ENCODE measurements around the gene DNAH6. TPM values are rescaled to one million over a fixed set of nuclear protein-coding genes. Genes with fewer than 3 reads are reported as not detected.
"Not testable (repeated sequence)": the region's sequence is repeated elsewhere in the genome, so short reads cannot be mapped to it uniquely, and the experiment has no call there.

Gene DNAH6
- total RNA-seq, 1 experiment from 2014 or later: 0.32 TPM

DNA sequence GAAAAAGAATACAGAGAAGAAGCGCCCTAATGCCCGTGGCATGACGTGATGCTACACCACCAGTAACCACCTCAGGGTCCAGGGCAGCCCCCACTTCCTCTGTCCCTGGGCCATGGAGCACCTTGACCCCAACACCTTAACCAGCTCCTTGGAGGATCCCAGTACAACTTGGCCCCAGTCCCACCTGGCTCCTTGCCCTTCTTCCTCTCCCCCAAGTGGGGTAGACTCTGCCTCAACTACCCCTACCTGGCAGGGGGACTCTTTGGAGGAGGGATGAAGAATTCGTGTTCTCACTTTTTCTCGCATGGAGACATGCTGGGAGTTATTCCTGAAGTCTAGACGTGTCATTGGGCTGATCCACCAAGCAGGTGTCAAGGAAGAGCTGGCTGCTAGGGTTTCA is 345.7 kb downstream of the DNAH6 start:
- BruUV-seq (replicated peaks): no TSS peak
- H3K4me3 Mint-ChIP-seq (ENCODE audit: unreplicated experiment): no peak overlapping the region
- no peaks in the 10 kb centered on the region for H3K9me3 Mint-ChIP-seq (ENCODE audit: unreplicated experiment)
- no peak overlapping the region for H3K27ac Mint-ChIP-seq (ENCODE audit: unreplicated experiment)
- H3K4me3 ChIP-seq (ENCODE audit: low read depth, low read length): no peak overlapping the region
- H3K27me3 ChIP-seq (replicated peaks; ENCODE audit: control insufficient read depth, insufficient read depth, low read length): no peaks in the 10 kb centered on the region; the same call in 1 of the 2 replicates
- ChIA-PET CTCF (no interaction called here), POLR2A (no interaction called here)
- no peak for DNase-seq
- no peaks in the 10 kb centered on the region for H3K4me1 ChIP-seq
- TF ChIP-seq, protein P1, sequence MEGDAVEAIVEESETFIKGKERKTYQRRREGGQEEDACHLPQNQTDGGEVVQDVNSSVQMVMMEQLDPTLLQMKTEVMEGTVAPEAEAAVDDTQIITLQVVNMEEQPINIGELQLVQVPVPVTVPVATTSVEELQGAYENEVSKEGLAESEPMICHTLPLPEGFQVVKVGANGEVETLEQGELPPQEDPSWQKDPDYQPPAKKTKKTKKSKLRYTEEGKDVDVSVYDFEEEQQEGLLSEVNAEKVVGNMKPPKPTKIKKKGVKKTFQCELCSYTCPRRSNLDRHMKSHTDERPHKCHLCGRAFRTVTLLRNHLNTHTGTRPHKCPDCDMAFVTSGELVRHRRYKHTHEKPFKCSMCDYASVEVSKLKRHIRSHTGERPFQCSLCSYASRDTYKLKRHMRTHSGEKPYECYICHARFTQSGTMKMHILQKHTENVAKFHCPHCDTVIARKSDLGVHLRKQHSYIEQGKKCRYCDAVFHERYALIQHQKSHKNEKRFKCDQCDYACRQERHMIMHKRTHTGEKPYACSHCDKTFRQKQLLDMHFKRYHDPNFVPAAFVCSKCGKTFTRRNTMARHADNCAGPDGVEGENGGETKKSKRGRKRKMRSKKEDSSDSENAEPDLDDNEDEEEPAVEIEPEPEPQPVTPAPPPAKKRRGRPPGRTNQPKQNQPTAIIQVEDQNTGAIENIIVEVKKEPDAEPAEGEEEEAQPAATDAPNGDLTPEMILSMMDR (IDR thresholded peaks at IDR 0.05; ENCODE audit: insufficient read depth in 1 of 2, low read depth in 1 of 2, low read length in 1 of 2, severe bottlenecking in 1 of 2, unreplicated experiment in 1 of 2): no peak
- no peaks in the 10 kb centered on the region for H3K36me3 ChIP-seq (ENCODE audit: control insufficient read depth, insufficient read depth, low read length)
- no peaks in the 10 kb centered on the region for H3K36me3 Mint-ChIP-seq (ENCODE audit: insufficient read depth, unreplicated experiment)
- H3K27me3 Mint-ChIP-seq (ENCODE audit: insufficient read depth, unreplicated experiment): no peaks in the 10 kb centered on the region
- no peaks in the 10 kb centered on the region for H3K9me3 ChIP-seq
- H3K4me1 Mint-ChIP-seq (ENCODE audit: low read depth, unreplicated experiment): no peaks in the 10 kb centered on the region
- intact Hi-C loops (cut with micrococcal nuclease; ENCODE audit: unreplicated experiment): no loop called here

DNA sequence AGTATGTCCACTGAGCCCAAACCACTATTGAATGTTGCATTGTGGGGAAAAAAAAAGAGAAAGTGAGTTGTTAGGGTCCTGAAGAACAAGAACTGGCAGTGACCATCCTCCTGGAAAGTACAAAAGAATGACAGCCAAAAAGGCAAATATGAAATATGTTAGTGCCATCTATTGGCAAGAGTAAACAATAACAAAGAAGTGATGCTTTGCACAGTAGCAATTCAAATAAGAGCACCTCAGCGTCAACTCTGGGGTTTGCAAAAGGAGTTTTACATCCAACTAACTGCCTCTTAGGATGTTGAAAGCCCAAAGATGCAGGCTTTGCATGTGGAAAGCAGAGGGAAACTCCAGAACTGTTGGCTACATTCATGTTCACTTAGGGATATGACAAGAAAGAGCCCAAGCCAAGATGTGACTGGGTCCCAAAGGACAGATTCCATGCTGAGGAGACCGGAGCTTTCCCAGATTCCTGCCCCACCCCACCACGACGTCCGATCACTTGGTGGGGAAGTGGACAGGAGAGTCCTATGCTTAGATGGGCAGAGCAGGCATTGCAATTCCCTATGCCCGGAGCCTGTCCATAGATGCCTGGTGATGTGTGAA is 349.0 kb downstream of the DNAH6 start:
- no peak for DNase-seq
- Histone ChIP-seq H3K4me3 (ENCODE audit: low read depth, low read length) (no peak overlapping the region), H3K36me3 (ENCODE audit: control insufficient read depth, insufficient read depth, low read length) (no peaks in the 10 kb centered on the region), H3K9me3 (no peaks in the 10 kb centered on the region), H3K4me1 (no peaks in the 10 kb centered on the region), H3K27me3 (replicated peaks; ENCODE audit: control insufficient read depth, insufficient read depth, low read length) (no peaks in the 10 kb centered on the region; the same call in 1 of the 2 replicates)
- H3K36me3 Mint-ChIP-seq (ENCODE audit: insufficient read depth, unreplicated experiment): no peaks in the 10 kb centered on the region
- no peaks in the 10 kb centered on the region for H3K4me1 Mint-ChIP-seq (ENCODE audit: low read depth, unreplicated experiment)
- H3K9me3 Mint-ChIP-seq (ENCODE audit: unreplicated experiment): no peaks in the 10 kb centered on the region
- H3K27me3 Mint-ChIP-seq (ENCODE audit: insufficient read depth, unreplicated experiment): no peaks in the 10 kb centered on the region
- intact Hi-C loops (cut with micrococcal nuclease; ENCODE audit: unreplicated experiment): loop anchor here (5.0 kb wide), 2 partner anchors 233 to 368 kb away; no protein-coding TSS in a partner anchor
- BruUV-seq (replicated peaks): no TSS peak
- TF ChIP-seq, protein P1 (IDR thresholded peaks at IDR 0.05; ENCODE audit: insufficient read depth in 1 of 2, low read depth in 1 of 2, low read length in 1 of 2, severe bottlenecking in 1 of 2, unreplicated experiment in 1 of 2): peak in 1 of 2 experiments; percentile 15
- ChIA-PET CTCF (no interaction called here), POLR2A (no interaction called here)
- no peak overlapping the region for H3K4me3 Mint-ChIP-seq (ENCODE audit: unreplicated experiment)
- H3K27ac Mint-ChIP-seq (ENCODE audit: unreplicated experiment): no peak overlapping the region

DNA sequence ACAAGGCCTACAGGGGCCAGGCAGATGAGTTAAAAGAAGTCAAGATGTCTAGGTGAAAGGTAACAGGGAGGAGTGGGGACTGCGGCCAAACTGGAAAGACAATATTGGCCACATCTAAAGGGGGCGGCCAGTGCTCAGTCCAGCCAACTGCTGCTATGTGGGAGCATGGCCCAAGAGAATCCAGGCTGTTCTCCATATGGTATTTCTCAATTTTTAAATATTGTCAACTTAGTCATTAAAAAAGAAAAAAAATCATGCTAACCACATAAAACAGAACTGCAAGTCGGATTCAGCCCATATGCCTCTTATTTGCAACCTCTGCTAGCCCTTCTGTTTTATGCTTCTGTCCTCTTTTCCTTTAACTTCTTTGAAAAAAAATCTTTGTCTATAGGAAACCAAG is 349.8 kb downstream of the DNAH6 start:
- H3K27me3 ChIP-seq (replicated peaks; ENCODE audit: control insufficient read depth, insufficient read depth, low read length): no peaks in the 10 kb centered on the region; the same call in 1 of the 2 replicates
- BruUV-seq (replicated peaks): no TSS peak
- H3K27ac Mint-ChIP-seq (ENCODE audit: unreplicated experiment): no peak overlapping the region
- no peaks in the 10 kb centered on the region for H3K36me3 ChIP-seq (ENCODE audit: control insufficient read depth, insufficient read depth, low read length)
- POLR2A ChIA-PET: no interaction called here
- H3K9me3 Mint-ChIP-seq (ENCODE audit: unreplicated experiment): no peaks in the 10 kb centered on the region
- H3K4me3 Mint-ChIP-seq (ENCODE audit: unreplicated experiment): no peak overlapping the region
- TF ChIP-seq, protein P1 (IDR thresholded peaks at IDR 0.05; ENCODE audit: insufficient read depth in 1 of 2, low read depth in 1 of 2, low read length in 1 of 2, severe bottlenecking in 1 of 2, unreplicated experiment in 1 of 2): no peak
- CTCF ChIA-PET: no interaction called here
- H3K4me1 Mint-ChIP-seq (ENCODE audit: low read depth, unreplicated experiment): no peaks in the 10 kb centered on the region
- H3K9me3 ChIP-seq: no peaks in the 10 kb centered on the region
- no peaks in the 10 kb centered on the region for H3K36me3 Mint-ChIP-seq (ENCODE audit: insufficient read depth, unreplicated experiment)
- no peaks in the 10 kb centered on the region for H3K4me1 ChIP-seq
- intact Hi-C loops (cut with micrococcal nuclease; ENCODE audit: unreplicated experiment): loop anchor here (5.0 kb wide), 2 partner anchors 234 to 369 kb away; no protein-coding TSS in a partner anchor
- no peak overlapping the region for H3K4me3 ChIP-seq (ENCODE audit: low read depth, low read length)
- no peak for DNase-seq
- no peaks in the 10 kb centered on the region for H3K27me3 Mint-ChIP-seq (ENCODE audit: insufficient read depth, unreplicated experiment)

DNA sequence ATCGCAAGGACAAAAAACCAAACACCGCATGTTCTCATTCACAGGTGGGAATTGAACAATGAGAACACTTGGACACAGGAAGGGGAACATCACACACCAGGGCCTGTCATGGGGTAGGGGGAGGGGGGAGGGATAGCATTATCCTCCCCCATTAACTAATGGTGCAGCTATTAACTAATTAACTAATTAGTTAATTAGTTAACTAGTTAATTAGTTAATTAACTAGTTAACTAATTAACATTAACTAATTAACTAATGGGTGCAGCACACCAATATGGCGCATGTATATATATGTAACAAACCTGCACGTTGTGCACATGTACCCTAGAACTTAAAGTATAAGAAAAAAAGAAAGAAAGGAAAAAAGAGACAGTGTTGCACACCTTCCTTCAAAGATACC is 352.0 kb downstream of the DNAH6 start:
- H3K9me3 ChIP-seq; H3K27me3 ChIP-seq (replicated peaks; ENCODE audit: control insufficient read depth, insufficient read depth, low read length); DNase-seq; POLR2A ChIA-PET; BruUV-seq (replicated peaks); H3K4me3 Mint-ChIP-seq (ENCODE audit: unreplicated experiment); H3K36me3 ChIP-seq (ENCODE audit: control insufficient read depth, insufficient read depth, low read length); H3K4me3 ChIP-seq (ENCODE audit: low read depth, low read length); H3K4me1 ChIP-seq; CTCF ChIA-PET; H3K27me3 Mint-ChIP-seq (ENCODE audit: insufficient read depth, unreplicated experiment); H3K9me3 Mint-ChIP-seq (ENCODE audit: unreplicated experiment); H3K4me1 Mint-ChIP-seq (ENCODE audit: low read depth, unreplicated experiment); H3K36me3 Mint-ChIP-seq (ENCODE audit: insufficient read depth, unreplicated experiment); H3K27ac Mint-ChIP-seq (ENCODE audit: unreplicated experiment): not testable (repeated sequence)
- intact Hi-C loops (cut with micrococcal nuclease; ENCODE audit: unreplicated experiment): loop anchor here (5.0 kb wide), 2 partner anchors 236 to 371 kb away; no protein-coding TSS in a partner anchor

All from Caco-2 (cell line).